ENCODE results near the gene MRPL28.

GRCh38 chr16:324201-324450, 46.2 kb downstream of the MRPL28 start:
- TF ChIP-seq RAD21 (IDR thresholded peaks at IDR 0.05) (no peak), CTCF (IDR thresholded peaks at IDR 0.05; ENCODE audit: low read depth, low read length, missing input control) (no peak), FOXA1 (IDR thresholded peaks at IDR 0.05) (no peak), ATF3 (IDR thresholded peaks at IDR 0.05) (no peak), HNF4G (IDR thresholded peaks at IDR 0.05) (no peak), EGR1 (IDR thresholded peaks at IDR 0.05; ENCODE audit: low read depth in 2 of 2) (no peak), TAF1 (conservative IDR thresholded peaks at IDR 0.05) (no peak), GABPA (IDR thresholded peaks at IDR 0.05 in 1 of 2, conservative IDR thresholded peaks at IDR 0.05 in 1 of 2) (no peak), YY1 (IDR thresholded peaks at IDR 0.05) (no peak), FOXA2 (IDR thresholded peaks at IDR 0.05) (no peak), RXRA (IDR thresholded peaks at IDR 0.05) (no peak)
- TF ChIP-seq, protein P1, sequence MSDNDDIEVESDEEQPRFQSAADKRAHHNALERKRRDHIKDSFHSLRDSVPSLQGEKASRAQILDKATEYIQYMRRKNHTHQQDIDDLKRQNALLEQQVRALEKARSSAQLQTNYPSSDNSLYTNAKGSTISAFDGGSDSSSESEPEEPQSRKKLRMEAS (IDR thresholded peaks at IDR 0.05) = no peak
- TF ChIP-seq, protein P2, sequence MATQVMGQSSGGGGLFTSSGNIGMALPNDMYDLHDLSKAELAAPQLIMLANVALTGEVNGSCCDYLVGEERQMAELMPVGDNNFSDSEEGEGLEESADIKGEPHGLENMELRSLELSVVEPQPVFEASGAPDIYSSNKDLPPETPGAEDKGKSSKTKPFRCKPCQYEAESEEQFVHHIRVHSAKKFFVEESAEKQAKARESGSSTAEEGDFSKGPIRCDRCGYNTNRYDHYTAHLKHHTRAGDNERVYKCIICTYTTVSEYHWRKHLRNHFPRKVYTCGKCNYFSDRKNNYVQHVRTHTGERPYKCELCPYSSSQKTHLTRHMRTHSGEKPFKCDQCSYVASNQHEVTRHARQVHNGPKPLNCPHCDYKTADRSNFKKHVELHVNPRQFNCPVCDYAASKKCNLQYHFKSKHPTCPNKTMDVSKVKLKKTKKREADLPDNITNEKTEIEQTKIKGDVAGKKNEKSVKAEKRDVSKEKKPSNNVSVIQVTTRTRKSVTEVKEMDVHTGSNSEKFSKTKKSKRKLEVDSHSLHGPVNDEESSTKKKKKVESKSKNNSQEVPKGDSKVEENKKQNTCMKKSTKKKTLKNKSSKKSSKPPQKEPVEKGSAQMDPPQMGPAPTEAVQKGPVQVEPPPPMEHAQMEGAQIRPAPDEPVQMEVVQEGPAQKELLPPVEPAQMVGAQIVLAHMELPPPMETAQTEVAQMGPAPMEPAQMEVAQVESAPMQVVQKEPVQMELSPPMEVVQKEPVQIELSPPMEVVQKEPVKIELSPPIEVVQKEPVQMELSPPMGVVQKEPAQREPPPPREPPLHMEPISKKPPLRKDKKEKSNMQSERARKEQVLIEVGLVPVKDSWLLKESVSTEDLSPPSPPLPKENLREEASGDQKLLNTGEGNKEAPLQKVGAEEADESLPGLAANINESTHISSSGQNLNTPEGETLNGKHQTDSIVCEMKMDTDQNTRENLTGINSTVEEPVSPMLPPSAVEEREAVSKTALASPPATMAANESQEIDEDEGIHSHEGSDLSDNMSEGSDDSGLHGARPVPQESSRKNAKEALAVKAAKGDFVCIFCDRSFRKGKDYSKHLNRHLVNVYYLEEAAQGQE (IDR thresholded peaks at IDR 0.05) = no peak

Data from liver (tissue), 3 donors.